Measurements from ENCODE around the gene ARHGAP42.

The ARHGAP42 gene

DNA sequence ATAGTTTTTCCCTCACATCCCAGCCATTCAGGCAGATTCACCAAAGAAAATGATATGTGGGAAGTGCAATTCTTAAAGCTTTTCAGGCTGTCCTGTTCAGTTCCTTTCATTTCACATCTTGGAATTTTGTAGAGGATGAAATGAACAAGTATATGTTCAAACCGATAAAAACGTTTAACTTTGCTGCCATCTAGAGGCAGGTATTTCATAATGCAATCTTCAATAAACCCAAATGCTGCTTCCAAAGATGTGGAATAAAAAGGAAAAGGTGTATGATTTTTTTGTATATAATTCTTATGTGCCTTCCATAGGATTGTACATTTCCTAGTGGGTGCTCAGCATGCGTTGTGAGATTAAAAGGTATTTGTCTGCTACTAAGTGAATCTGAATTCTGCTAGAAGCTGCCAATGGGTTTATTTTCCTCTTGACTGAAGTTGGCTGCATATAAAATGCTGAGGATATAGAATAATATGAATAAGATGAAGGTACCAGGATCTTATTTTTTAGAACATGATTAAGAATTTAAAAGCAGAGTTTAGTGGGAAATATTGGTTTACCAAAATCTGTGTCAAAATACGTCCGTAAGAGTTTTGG, 243.2 kb downstream of the ARHGAP42 start:
- DNase-seq: no peak

DNA sequence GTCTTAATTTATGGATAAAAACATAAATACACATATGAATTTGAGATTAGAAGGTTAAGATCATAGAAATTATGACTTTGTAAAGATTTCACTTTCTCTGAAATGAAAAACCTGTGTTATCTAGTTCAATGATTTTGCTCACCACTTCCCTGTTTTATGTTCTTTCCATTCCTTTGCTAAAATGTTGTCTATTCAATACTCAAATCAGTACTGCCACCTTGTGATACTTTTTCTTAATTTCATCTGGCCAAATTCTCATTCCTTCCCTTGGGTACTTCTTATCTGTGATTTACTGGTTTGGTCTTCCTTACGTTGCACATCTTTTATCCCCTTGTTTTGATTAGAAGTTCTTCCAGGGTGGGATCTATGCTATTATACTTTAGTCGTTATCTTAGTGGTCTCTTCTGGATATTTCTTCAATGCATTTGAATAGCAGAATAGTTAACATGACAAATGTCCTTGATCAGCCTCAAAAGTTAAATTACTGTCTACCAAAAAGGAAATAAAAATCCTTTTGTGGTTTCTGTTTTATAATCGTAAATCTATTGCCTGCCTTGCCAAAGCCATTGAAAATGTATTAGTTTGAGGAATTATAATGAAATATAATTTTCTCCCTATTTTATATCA, 245.5 kb downstream of the ARHGAP42 start:
- DNase-seq: no peak

DNA sequence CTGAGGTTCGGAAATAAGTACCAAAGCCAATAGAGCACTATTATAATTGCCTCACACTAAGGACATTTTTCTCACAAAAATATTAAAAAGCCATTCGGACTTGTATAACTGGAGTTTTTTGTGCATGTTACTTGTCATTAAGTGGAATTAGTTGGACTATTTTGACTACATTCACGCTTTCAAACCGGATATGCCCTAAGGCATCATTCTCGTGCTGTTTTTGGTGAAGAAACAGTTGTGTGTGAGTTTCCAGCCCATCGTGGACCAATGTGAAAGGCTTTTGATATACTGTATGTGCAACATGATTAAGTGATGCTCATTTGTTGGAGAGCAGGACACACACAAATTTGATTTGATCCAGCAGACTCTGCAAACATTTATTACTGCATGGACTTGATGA, 249.7 kb downstream of the ARHGAP42 start:
- no peak for DNase-seq

- no peak for DNase-seq
These were observed 252.5 kb downstream of the ARHGAP42 start for GRCh38 chr11:100939571-100939970.

DNA sequence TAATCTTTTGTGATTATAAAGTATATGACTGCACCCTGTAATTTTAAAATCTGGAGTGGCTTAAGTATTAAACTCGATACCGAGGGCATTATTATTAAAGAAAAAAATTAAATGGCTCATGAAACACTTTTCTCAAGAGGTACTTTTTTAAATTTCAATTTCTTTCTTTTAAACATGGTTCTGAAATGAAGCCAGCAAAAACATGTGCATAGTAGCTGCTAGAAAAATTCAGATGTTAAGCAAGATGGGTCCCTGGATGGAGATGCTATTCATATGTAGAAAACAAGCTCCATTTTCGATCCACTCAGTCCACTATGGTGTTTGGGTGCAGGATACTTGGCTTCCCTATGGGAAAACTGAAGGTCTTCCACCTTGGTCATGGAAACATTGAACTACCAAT, 253.0 kb downstream of the ARHGAP42 start:
- no peak for DNase-seq

GRCh38 chr11:100941033-100941432, 253.9 kb downstream of the ARHGAP42 start:
- DNase-seq: no peak

DNA sequence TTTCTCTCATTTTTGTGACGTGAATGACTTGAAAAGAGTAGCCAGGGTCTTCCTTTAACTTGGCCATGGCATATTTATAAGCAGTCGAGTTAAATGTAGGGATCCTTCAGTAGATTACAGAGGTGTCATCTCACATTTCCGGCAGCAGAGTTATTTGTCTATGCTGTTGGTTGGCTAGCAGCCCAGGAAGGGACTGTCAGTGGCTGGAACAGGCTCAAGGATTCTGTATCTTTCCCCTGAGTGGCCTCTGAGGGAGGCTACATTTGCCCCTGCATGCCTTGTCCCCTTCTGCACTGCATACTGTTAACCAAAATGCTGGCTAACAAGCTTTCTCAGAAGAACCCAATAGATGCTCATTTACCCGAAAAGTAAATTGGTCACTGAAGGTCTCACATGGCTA, 254.9 kb downstream of the ARHGAP42 start:
- no peak for DNase-seq

GRCh38 chr11:100948936-100949335, 261.8 kb downstream of the ARHGAP42 start:
- no peak for DNase-seq

DNA sequence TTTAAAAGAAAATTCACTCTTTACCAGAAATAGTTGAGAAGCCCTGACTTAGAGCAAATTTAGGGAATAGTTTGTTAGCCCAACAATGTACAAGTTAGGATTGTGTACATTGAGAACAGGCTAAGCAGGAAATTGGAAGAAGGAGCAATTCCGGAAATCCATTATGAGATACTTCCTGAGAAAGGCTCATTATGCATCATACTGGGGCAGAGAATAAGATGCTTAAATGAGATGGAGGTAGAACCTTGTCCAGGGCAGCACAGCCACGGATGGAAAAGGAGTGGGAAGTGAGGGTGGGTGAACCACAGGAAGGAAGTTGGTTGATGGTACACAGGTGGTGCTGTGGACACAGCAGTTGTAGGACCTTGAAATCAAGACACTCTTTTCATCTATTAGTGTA, 262.4 kb downstream of the ARHGAP42 start:
- no peak for DNase-seq

GRCh38 chr11:100955318-100955717, 268.2 kb downstream of the ARHGAP42 start:
- no peak for DNase-seq

DNA sequence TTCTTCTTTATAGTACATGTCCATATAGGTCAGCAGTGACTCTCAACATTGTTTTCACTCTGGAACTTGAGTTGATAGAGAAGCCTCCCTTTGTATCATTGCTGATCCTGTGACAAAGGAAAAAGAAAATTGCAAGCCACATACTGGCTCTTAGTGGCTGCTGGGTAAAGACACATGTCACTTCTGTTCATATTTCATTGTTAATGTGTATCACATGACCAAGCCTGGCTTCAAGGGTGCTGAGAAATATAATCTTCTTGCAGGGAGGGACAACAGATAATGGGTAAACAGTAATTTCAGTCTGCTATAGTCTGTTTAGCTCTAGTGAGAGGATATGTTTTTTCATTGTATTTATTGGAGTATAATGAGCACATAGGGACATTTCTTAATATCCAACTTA, 269.3 kb downstream of the ARHGAP42 start:
- no peak for DNase-seq

GRCh38 chr11:100957499-100957898, 270.4 kb downstream of the ARHGAP42 start:
- DNase-seq: no peak

GRCh38 chr11:100961633-100962032, 274.5 kb downstream of the ARHGAP42 start:
- no peak for DNase-seq

DNA sequence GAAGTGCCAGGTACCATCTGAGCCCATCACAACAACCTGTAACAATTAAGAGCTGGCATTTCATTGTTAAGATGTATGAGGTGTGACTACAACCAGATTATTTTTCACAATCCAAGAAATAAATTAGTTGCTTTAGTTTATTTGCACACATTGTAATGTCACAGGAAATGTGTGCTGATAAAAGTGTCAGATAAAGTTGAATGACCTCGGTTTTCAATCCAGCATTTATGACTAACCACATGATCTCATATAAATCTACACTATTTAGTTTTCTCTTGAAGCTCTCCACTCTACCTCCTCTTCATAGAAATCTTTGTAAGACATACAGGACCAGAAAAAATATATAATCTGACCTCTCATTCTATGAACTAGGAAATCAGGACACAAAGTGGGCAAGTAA, 276.3 kb downstream of the ARHGAP42 start:
- DNase-seq: no peak

GRCh38 chr11:100964435-100964834, 277.3 kb downstream of the ARHGAP42 start:
- DNase-seq: no peak

DNA sequence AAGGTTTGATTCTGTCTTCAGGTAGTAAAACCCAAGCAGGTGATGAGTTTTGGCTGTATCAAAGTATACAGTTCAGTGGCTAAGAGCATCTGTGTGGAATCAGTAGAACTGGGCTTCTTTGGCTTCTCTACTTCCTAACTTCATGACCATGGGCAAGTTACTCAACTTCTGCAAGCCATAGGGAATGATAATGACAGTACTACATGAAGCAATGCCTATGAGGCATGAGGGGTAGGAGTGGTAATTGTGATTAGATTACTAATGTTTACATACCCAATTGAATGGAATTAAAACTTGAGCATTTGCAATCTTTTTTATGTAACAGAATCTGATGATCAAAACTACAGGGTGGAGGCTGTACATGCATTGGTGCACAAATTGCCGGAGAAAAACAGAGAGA, 278.3 kb downstream of the ARHGAP42 start:
- DNase-seq: no peak

GRCh38 chr11:100966366-100966765, 279.3 kb downstream of the ARHGAP42 start:
- DNase-seq: no peak

- no peak for DNase-seq
These were observed 281.9 kb downstream of the ARHGAP42 start for GRCh38 chr11:100969008-100969407.

GRCh38 chr11:100970283-100971164, 283.4 kb downstream of the ARHGAP42 start:
- no peak for DNase-seq

DNA sequence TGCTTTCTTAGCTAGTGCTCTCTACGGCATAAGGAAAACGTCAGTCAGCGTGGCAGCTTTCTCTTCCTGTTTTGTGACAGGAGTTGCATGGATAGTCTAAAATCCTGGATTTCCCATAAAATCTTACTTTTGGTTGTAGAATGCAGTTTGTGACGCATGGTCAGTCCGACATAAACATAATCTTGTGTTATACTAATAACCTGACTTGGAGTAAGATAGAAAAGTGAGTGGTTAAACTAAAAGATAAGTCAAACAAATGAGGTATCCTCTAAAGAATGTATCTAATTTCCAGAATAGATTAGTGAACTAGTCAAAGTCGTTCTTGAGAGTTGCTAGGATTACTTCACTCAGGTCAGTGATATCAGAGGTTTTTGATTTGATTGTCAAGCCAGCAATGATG, 285.0 kb downstream of the ARHGAP42 start:
- DNase-seq: no peak

DNA sequence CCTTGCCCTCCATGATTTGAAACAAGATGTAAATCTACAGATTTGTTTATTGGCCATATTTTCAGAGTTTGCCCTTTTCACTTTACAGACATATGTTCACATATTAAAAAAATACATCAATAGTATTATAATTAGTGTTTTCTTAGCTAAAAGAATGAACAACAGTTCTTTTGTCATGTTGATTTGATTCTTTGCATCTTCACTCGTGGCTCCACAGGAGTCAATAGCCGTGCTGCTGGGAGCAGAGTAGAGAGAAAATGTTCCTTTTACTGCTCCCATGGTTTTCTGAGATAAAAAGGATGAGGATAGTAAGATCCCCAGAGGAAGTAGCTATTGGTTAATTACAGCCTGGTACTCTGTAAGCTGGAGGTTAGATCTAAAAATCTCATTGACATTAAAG, 291.4 kb downstream of the ARHGAP42 start:
- no peak for DNase-seq

DNA sequence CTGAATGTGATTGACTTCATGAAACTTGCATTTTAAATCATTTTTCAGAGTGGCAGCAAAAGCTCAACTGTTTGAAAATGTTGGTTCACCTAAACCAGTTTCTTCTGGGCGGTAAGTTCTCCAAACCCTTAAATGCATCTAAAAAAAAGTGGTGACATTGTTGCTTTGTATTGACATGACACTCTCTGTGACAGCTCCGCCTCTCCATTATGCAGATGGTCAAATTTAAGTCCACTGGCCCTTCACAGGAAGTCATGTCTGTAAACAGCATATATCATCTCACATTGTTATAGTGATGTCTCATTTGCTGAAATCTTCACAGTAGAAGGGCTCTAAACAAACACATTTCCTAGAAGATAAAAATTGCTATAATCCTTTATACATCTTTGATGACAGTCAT, 291.9 kb downstream of the ARHGAP42 start:
- DNase-seq: no peak

- DNase-seq: no peak
These were observed 293.1 kb downstream of the ARHGAP42 start for GRCh38 chr11:100980156-100980555.

GRCh38 chr11:100981196-100981824, 294.2 kb downstream of the ARHGAP42 start:
- DNase-seq: no peak
